ENCODE results near the gene CRK. TPM values are rescaled to one million over a fixed set of nuclear protein-coding genes. Genes with fewer than 3 reads are reported as not detected.
A peak's percentile ranks its signal among the peaks of the same experiment; 100 is the strongest.

The CRK gene
- total and polyA plus RNA-seq, 7 donors: 26.4 to 60.4 (median 34.7) TPM

DNA sequence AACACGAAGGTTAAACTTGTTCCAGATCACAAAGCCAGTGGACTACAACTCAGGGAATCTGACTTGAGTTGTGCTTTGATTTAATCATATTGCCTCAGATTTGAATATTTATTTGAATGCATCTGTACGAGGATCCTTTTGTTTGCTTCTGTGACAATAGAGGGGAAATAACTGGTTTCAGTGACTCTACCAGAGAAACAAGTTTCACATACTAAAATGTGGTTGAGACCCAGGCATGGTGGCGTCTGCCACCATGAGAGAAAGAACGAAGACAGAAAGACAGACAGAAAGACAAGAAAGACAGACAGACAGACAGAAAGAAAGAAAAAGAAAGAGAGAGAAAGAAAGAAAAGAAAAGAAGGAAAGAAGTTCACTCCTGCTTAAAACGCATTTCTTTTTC lies 80.0 kb downstream of the CRK start:
- Histone ChIP-seq H3K9me3 (no peaks in the 10 kb centered on the region), H3K27ac (no peak overlapping the region), H3K4me3 (peak overlapping the region; percentile 3), H3K4me1 (peaks cover 95% of the 10 kb centered on the region), H3K36me3 (ENCODE audit: insufficient read depth in 1 of 2, low read depth in 1 of 2) (peaks cover 0 to 11% of the 10 kb centered on the region in 2 donors), H3K27me3 (ENCODE audit: insufficient read depth in 3 of 3, low read length in 2 of 3) (no peaks in the 10 kb centered on the region)
- intact Hi-C loops (cut with DNase I): no loop called here
- ATAC-seq (no peak), DNase-seq (no peak)
- TF ChIP-seq, protein P1, sequence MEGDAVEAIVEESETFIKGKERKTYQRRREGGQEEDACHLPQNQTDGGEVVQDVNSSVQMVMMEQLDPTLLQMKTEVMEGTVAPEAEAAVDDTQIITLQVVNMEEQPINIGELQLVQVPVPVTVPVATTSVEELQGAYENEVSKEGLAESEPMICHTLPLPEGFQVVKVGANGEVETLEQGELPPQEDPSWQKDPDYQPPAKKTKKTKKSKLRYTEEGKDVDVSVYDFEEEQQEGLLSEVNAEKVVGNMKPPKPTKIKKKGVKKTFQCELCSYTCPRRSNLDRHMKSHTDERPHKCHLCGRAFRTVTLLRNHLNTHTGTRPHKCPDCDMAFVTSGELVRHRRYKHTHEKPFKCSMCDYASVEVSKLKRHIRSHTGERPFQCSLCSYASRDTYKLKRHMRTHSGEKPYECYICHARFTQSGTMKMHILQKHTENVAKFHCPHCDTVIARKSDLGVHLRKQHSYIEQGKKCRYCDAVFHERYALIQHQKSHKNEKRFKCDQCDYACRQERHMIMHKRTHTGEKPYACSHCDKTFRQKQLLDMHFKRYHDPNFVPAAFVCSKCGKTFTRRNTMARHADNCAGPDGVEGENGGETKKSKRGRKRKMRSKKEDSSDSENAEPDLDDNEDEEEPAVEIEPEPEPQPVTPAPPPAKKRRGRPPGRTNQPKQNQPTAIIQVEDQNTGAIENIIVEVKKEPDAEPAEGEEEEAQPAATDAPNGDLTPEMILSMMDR (IDR thresholded peaks at IDR 0.05): no peak
- WGBS, 3 donors: 42 to 59% (median 50%) methylated on average over 5 of the region's 5 CpGs

DNA sequence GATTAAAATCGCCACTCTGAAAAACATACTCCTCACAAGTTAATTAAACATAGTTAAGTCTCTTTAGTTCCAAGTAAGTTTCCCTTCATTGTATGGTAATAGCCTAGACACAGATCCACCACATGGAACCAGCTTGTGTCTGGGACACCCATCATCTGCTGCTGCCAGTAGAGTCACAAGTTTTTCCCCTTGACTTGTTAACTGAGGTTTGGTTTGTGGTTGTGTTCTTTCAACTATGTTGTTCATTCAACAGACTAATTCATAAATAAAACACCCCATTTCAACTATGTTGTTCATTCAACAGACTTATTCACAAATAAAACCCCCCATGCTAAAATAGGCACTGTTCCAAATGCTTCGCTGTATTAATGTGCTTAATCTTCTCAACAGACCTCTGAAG lies 80.4 kb downstream of the CRK start:
- Histone ChIP-seq H3K4me1 (peaks cover 91% of the 10 kb centered on the region), H3K27me3 (ENCODE audit: insufficient read depth in 3 of 3, low read length in 2 of 3) (no peaks in the 10 kb centered on the region), H3K36me3 (ENCODE audit: insufficient read depth in 1 of 2, low read depth in 1 of 2) (peaks cover 0 to 11% of the 10 kb centered on the region in 2 donors), H3K4me3 (peak overlapping the region; percentile 3), H3K9me3 (no peaks in the 10 kb centered on the region), H3K27ac (no peak overlapping the region)
- TF ChIP-seq, protein P1 (IDR thresholded peaks at IDR 0.05): no peak
- no peak for DNase-seq
- intact Hi-C loops (cut with DNase I): no loop called here
- ATAC-seq: no peak
- WGBS, 3 donors: 7 to 12% (median 11%) methylated on average over 2 of the region's 2 CpGs

GRCh38 chr17:1374431-1375177 lies 81.4 kb downstream of the CRK start:
- H3K36me3 ChIP-seq (ENCODE audit: insufficient read depth in 1 of 2, low read depth in 1 of 2): peaks cover 0 to 11% of the 10 kb centered on the region in 2 donors
- H3K4me1 ChIP-seq: peaks cover 83% of the 10 kb centered on the region
- TF ChIP-seq, protein P1 (IDR thresholded peaks at IDR 0.05): no peak
- intact Hi-C loops (cut with DNase I): no loop called here
- DNase-seq (no peak), ATAC-seq (peak in 1 of 4 donors; percentile 3)
- WGBS, 3 donors: 55 to 70% (median 59%) methylated on average over 10 of the region's 10 CpGs
- no peak overlapping the region for H3K4me3 ChIP-seq
- H3K27ac ChIP-seq: no peak overlapping the region
- no peaks in the 10 kb centered on the region for H3K9me3 ChIP-seq
- no peaks in the 10 kb centered on the region for H3K27me3 ChIP-seq (ENCODE audit: insufficient read depth in 3 of 3, low read length in 2 of 3)

- H3K4me3 ChIP-seq: no peak overlapping the region
- 55 to 64% (median 57%) methylated on average over 9 of the region's 9 CpGs for WGBS, 3 donors
- ATAC-seq (peak in 2 of 4 donors; percentile 10 to 33), DNase-seq (no peak)
- H3K27ac ChIP-seq: no peak overlapping the region
- peaks cover 0 to 11% of the 10 kb centered on the region in 2 donors for H3K36me3 ChIP-seq (ENCODE audit: insufficient read depth in 1 of 2, low read depth in 1 of 2)
- TF ChIP-seq, protein P1 (IDR thresholded peaks at IDR 0.05): no peak
- peaks cover 83% of the 10 kb centered on the region for H3K4me1 ChIP-seq
- intact Hi-C loops (cut with DNase I): no loop called here
- no peaks in the 10 kb centered on the region for H3K27me3 ChIP-seq (ENCODE audit: insufficient read depth in 3 of 3, low read length in 2 of 3)
- no peaks in the 10 kb centered on the region for H3K9me3 ChIP-seq
Measured at GRCh38 chr17:1373707-1374237, 82.3 kb downstream of the CRK start.
